Measurements from ENCODE around the gene CSRNP2.
"Not testable (repeated sequence)": the region's sequence is repeated elsewhere in the genome, so short reads cannot be mapped to it uniquely, and the experiment has no call there.

The CSRNP2 gene

DNA sequence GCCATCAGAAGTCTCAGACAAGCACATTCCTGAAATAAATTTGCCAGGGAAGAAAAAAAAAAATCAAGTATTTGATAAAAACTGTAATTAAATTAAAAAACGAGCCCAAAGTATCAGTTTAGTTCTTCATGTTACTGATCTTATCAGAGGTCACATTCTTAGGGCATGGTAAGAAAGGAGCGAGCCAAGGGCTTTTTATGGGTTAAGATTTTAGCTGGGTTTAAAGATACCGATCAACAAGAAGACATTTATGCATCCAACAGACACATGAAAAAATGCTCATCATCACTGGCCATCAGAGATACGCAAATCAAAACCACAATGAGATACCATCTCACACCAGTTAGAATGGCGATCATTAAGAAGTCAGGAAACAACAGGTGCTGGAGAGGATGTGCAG, 5.0 kb downstream of the CSRNP2 start:
- not testable (repeated sequence) for DNase-seq (ENCODE audit: low read depth in 2 of 2)

DNA sequence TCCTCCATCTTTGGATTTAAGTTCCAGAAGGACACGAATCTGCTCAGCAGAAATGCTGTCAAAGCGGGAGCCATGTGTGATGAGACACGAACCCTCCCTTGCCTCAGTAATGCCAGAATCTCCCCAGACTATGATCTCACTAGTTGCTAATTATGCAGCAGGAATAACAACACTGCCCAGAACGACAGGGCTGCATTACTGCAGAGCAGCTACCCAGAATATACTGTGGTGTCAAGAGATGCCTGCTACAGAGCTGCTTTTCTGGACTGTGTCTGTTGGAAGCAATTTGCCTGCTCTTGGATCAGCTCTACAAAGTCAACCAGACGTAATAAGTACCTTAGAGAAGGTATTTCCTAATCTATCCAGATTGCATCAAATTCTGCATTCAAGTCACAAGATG, 5.5 kb downstream of the CSRNP2 start:
- DNase-seq (ENCODE audit: low read depth in 2 of 2), result no peak

DNA sequence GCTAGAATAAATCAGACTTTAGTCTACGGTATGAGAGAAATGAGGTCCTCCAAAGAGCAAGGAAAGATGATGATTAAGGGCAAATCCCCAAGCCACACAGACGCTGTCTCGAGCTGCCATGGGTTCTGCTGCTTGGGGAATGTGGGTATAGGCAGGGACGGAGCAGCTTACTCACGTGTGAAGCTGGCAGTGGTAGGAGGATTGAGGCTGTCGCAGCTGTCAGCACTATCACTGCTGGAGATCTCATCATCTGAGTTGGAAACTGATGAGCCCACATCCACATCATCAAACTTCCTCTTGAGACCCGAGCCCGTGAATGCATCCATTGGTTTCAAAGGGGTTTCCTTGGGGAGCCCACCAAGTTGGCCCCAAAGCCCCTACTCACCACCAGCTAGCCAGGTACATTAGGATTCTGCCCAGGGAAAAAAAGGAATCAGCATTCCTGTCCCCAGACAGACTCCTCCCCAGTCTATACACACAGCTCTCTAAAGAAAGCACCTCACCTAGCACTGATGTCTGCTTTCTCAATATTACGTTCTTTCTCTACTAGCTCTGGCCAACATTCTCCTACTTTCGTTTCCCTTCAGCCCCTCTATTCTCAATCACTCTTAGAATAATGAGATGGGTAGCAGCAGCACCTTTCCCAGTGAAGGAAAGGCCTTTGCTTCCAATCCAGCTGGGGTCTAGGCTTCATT, 7.0 kb downstream of the CSRNP2 start:
- no peak for DNase-seq (ENCODE audit: low read depth in 2 of 2)

DNA sequence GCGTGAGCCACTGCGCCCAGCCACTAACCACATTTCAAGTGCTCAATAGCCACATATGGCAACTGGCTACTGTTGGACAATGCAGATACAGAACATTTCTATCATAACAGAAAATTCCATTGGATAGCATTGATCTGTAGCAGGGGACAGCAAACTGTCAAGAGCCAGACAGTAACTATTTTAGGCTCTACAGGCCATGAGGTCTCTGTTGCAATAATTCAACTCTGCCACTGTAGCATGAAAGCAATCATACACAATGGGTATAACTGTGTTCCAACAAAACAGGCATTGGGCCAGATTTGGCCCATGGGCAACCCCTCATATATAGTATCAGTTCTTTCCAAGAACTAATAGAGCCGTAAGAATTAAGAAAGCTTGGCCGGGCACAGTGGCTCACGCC, 8.0 kb downstream of the CSRNP2 start:
- no peak for DNase-seq (ENCODE audit: low read depth in 2 of 2)

- no peak for DNase-seq (ENCODE audit: low read depth in 2 of 2)
Observed at GRCh38 chr12:51071663-51072062, 11.7 kb downstream of the CSRNP2 start.

DNA sequence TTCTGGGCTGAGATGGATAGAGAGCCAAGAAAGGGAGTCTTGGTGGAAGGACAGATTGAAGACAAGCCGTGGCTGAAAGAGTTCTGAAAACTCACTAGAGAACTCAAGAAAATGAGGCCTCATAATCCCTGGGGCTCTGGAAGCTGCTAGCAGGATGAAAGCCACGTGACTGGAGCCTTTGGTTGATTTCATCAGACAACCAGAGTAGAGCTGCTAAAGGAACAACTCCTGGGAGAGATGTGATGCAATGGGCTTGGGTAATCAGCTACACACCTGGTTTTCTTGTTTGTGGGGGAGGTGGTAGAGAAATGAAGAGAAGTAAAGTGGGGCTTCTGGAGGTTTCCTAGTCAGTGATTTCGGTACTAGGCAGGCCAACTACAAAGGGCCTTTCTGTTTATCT, 13.4 kb downstream of the CSRNP2 start:
- DNase-seq (ENCODE audit: low read depth in 2 of 2), result peak; percentile 30 to 39

- no peak for DNase-seq (ENCODE audit: low read depth in 2 of 2)
Observed at GRCh38 chr12:51067771-51068170, 15.6 kb downstream of the CSRNP2 start.

GRCh38 chr12:51067229-51067628, 16.2 kb downstream of the CSRNP2 start:
- no peak for DNase-seq (ENCODE audit: low read depth in 2 of 2)

DNA sequence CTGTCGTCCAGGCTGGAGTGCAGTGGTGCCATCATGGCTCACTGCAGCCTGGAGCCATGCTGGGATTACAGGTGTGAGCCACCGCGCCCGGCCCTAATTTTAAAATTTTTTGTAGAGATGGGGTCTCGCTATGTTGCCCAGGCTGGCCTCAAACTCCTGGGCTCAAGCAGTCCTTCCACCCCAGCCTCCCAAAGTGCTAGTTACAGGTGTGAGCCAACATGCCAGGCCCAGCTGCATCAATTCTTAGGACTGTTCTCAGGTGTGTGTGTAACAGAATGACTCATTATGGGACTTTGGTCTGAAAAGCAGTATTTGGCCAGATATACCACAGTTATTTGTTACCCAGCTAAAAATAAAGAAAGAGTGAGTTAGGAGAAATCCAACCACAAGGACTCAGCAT, 17.9 kb downstream of the CSRNP2 start:
- no peak for DNase-seq (ENCODE audit: low read depth in 2 of 2)

DNA sequence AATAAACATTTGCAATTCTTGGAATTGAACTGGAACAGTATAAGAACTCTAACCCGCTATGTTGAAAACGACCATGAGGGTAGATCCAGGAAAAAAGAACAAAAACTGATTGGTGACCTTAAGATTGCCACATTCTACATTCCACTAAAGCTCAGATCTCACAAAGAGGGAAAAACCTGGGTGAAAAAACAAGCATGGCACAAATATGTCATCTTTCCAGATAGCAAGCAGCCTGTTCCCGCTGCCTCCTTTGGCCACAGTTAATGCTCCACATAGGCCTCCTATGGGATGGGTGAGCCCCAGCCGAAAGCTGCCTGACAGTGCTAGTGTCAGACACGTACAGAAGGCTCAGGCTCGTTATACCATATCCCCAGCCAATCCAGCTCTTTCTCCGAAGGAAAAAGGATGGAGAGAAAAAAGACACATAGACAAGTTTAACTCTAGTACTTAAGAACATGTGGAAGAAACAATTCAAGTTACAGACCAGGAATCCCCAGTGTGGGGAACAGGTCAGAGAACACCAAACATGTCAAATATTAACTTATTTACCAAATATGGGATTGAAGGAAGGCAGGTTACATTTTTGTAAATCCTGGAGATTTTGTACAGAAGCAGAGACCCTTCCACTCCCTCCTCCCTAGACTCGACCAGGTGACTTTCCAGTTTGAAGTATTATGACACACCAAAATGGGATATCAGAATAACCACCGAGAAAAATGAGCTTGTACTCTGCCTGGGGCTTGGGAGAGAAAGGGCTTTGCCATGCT, 20.6 kb downstream of the CSRNP2 start:
- no peak for DNase-seq (ENCODE audit: low read depth in 2 of 2)

- no peak for DNase-seq (ENCODE audit: low read depth in 2 of 2)
Observed at GRCh38 chr12:51059086-51059485, 24.3 kb downstream of the CSRNP2 start.

GRCh38 chr12:51056242-51056641, 27.2 kb downstream of the CSRNP2 start:
- no peak for DNase-seq (ENCODE audit: low read depth in 2 of 2)

- no peak for DNase-seq (ENCODE audit: low read depth in 2 of 2)
Observed at GRCh38 chr12:51055060-51055459, 28.3 kb downstream of the CSRNP2 start.

GRCh38 chr12:51051787-51052186, 31.6 kb downstream of the CSRNP2 start:
- no peak for DNase-seq (ENCODE audit: low read depth in 2 of 2)

- DNase-seq (ENCODE audit: low read depth in 2 of 2), result no peak
Observed at GRCh38 chr12:51049525-51049924, 33.9 kb downstream of the CSRNP2 start.

DNA sequence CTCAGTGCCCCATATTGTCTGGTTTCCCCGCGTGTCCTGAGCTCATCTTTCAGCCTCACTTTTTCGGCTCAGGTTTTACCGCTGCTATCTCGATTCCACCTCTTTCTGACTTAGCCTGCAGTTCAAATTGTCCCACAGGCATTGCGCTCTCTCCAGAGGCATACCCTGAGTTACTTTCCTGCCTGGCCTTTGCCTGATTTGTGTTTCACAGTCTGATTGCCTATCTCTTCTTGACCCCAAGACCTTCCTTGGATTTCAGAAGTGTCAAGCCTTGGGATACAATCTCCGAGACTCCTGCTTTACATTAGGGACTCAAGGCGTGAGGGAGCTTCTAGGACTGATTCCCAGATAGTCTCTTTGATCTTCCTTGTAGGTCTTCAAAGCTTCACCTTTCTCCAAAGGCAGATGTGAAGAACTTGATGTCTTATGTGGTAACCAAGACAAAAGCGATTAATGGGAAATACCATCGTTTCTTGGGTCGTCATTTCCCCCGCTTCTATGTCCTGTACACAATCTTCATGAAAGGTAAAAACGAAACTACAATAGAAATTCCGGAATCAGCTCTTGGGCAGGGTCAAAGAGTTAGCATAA, 34.6 kb downstream of the CSRNP2 start:
- no peak for DNase-seq (ENCODE audit: low read depth in 2 of 2)

GRCh38 chr12:51047655-51048540, 35.5 kb downstream of the CSRNP2 start, which contains the start of gene LETMD1:
LETMD1 (plus strand) TSS chr12:51048327; CDS start chr12:51048357, 30 bp downstream.
- peak; percentile 92 to 94 for DNase-seq (ENCODE audit: low read depth in 2 of 2)

DNA sequence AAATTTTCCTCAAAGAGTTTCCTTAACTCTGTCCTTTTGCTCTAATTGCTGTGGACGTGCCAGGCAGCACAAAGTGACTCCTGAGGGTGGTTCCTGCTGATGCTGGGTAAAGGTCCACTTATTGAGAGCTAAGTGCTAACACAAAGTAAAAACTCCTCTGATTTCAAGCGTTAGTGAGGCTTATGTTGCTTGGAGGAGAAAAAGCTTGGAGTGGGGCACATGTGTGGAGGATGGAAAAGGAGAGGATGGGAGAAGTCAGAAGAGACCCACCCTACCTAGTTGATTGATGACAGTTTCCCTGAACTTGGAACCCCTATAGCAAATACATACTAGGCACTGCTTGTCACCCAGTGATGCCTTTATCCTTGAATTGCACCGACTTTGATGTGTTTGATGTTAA, 47.1 kb downstream of the CSRNP2 start:
- DNase-seq (ENCODE audit: low read depth in 2 of 2), result no peak

GRCh38 chr12:51033457-51034089, 49.8 kb downstream of the CSRNP2 start:
- DNase-seq (ENCODE audit: low read depth in 2 of 2), result no peak

DNA sequence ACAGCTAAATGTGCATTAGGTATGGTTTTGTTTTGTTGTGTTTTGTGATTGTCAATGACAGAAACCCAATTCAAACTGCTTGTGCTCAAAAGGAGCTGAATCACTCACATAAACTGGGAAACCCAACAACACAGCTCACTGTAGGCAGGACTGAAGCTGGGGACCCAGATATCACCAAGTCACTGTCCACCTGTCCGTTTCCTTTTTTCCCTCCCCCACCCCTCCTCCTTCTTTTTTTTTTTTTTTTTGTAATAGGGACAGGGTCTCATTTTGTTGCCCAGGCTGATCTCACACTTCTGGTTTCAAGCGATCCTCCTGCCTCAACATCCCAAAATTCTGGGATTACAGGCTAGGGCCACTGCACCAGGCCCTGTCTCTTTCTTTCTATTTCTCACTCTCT, 50.3 kb downstream of the CSRNP2 start:
- no peak for DNase-seq (ENCODE audit: low read depth in 2 of 2)

DNA sequence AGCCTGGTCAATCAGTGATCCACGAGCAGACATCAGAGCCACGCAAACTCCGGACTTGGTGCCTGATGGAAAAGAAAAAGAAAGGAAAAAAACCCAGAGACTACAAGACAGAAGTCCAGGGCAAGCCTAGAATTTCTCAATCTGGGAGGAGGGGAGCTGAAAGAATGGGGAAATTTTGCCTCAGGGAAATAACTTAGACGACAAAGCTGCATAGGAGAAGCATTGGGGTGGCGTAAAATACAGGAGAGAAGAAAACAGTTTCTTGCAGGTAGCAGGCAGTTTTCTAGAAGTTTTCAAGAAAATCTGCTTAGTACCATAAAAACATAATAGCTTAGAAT, 54.6 kb downstream of the CSRNP2 start:
- DNase-seq (ENCODE audit: low read depth in 2 of 2), result no peak

All from fibroblast of skin of left biceps (primary cell).